Upper lobe of left lung (tissue), 4 donors: Measurements from ENCODE around the gene RMRP.

ENCODE experiments used
- EP300 ChIP-seq, 4 donors: sonication (generic); formaldehyde crosslinking; IDR thresholded peaks; one replicate each; pipeline ENCODE4 v1.5.1; 2017; ENCODE audit warnings: antibody characterized with exemption in 4 of 4, control low read depth in 2 of 4
- POLR2A ChIP-seq, 4 donors: fragments of 450-650 bp; IDR thresholded peaks; one replicate each; pipeline ENCODE4 v1.5.1; 2016 to 2017; ENCODE audit warnings: antibody characterized with exemption in 4 of 4, mild to moderate bottlenecking in 2 of 4
- POLR2AphosphoS5 ChIP-seq, 2 donors: sonication (generic); formaldehyde crosslinking; IDR thresholded peaks; one replicate each; pipeline ENCODE4 v1.5.1; 2017; ENCODE audit warnings: antibody characterized with exemption in 2 of 2
- TF ChIP-seq, protein P1 (sequence below), 6 experiments: fragments of 450-650 bp in 4 of 6; fragments of 200-600 bp in 2 of 6; sonication (generic) in 2 of 6; IDR thresholded peaks; one replicate each; pipeline ENCODE4 v1.5.1; 2016 to 2019; ENCODE audit warnings: antibody characterized with exemption in 6 of 6

- TF ChIP-seq, protein P1, sequence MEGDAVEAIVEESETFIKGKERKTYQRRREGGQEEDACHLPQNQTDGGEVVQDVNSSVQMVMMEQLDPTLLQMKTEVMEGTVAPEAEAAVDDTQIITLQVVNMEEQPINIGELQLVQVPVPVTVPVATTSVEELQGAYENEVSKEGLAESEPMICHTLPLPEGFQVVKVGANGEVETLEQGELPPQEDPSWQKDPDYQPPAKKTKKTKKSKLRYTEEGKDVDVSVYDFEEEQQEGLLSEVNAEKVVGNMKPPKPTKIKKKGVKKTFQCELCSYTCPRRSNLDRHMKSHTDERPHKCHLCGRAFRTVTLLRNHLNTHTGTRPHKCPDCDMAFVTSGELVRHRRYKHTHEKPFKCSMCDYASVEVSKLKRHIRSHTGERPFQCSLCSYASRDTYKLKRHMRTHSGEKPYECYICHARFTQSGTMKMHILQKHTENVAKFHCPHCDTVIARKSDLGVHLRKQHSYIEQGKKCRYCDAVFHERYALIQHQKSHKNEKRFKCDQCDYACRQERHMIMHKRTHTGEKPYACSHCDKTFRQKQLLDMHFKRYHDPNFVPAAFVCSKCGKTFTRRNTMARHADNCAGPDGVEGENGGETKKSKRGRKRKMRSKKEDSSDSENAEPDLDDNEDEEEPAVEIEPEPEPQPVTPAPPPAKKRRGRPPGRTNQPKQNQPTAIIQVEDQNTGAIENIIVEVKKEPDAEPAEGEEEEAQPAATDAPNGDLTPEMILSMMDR (IDR thresholded peaks at IDR 0.05) = no peak
- TF ChIP-seq POLR2A (IDR thresholded peaks at IDR 0.05) (no peak), POLR2AphosphoS5 (IDR thresholded peaks at IDR 0.05) (no peak), EP300 (IDR thresholded peaks at IDR 0.05) (no peak)
Measured at GRCh38 chr9:35679091-35679490, 21.3 kb upstream of the RMRP start.
